Tibial nerve (tissue), 3 donors: Measurements from ENCODE around the gene EXOC6B.

Source experiments
- POLR2A ChIP-seq, 2 donors: fragments of 450-650 bp; IDR thresholded peaks; one replicate each; pipeline ENCODE4 v1.6.1; 2017; ENCODE audit warnings: antibody characterized with exemption in 2 of 2, mild to moderate bottlenecking in 2 of 2, moderate library complexity in 2 of 2
- TF ChIP-seq, protein P1 (sequence below), 5 experiments: fragments of 200-600 bp in 3 of 5; fragments of 450-650 bp in 2 of 5; sonication (generic) in 3 of 5; IDR thresholded peaks; one replicate each; pipeline ENCODE4 v1.5.1; 2016 to 2019; ENCODE audit warnings: antibody characterized with exemption in 5 of 5, mild to moderate bottlenecking in 3 of 5, moderate library complexity in 2 of 5

DNA sequence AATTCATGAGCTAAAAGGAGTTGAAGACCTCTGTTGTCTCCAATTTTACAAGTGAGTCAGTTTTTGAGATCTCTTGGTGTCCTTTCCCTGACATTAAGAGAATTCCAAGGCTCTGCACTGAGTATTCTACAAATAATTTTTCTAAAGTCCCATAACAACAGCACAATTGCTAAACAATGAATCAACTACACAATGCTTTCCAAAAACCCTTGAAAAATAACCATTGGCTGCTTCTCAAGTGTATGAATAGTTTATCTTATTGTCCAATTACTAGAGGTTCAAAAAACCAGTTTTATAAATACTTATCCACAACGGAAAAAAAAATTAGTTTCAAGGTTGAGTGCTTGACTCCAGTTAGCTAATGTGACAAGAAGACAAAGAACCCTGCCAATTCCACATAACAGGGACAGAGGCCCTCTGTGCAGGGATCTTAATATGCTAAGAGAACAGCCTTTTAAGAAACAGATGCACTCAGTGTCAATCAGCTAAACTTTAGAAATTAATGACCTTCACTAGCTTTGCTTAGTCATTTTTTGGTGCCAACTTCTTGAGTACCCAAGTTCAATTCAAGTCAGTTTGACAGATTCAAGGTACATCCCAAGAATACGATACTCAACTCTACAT is 411.6 kb downstream of the EXOC6B start:
- TF ChIP-seq, protein P1, sequence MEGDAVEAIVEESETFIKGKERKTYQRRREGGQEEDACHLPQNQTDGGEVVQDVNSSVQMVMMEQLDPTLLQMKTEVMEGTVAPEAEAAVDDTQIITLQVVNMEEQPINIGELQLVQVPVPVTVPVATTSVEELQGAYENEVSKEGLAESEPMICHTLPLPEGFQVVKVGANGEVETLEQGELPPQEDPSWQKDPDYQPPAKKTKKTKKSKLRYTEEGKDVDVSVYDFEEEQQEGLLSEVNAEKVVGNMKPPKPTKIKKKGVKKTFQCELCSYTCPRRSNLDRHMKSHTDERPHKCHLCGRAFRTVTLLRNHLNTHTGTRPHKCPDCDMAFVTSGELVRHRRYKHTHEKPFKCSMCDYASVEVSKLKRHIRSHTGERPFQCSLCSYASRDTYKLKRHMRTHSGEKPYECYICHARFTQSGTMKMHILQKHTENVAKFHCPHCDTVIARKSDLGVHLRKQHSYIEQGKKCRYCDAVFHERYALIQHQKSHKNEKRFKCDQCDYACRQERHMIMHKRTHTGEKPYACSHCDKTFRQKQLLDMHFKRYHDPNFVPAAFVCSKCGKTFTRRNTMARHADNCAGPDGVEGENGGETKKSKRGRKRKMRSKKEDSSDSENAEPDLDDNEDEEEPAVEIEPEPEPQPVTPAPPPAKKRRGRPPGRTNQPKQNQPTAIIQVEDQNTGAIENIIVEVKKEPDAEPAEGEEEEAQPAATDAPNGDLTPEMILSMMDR (IDR thresholded peaks at IDR 0.05): no peak
- no peak for TF ChIP-seq POLR2A (IDR thresholded peaks at IDR 0.05)
